SK-N-SH (cell line): ENCODE measurements around the gene LCP2. TPM values are rescaled to one million over a fixed set of nuclear protein-coding genes. Genes with fewer than 3 reads are reported as not detected.

Experiments
- CTCF ChIA-PET: fragments of 300-600, 350-600 bp; formaldehyde crosslinking; extraction: SDS; loops from one replicate; lab custom pipeline; 2021; lab: Yijun Ruan, JAX
- POLR2A ChIA-PET: fragments of 350-600 bp; sonication (Branson Sonifier 250); formaldehyde crosslinking; extraction: SDS; loops from one replicate; lab custom pipeline; 2020; ENCODE audit warnings: antibody characterized with exemption, inconsistent platforms; lab: Yijun Ruan, JAX
- DNase-seq: peaks from one replicate; pipeline ENCODE4 v3.0.0; 2012
- H2AFZ ChIP-seq: fragments of 200-600 bp; sonication (generic); 2 replicates; pipeline ENCODE4 v1.8.1; 2016; ENCODE audit warnings: antibody characterized with exemption, mild to moderate bottlenecking, low read depth
- H3F3A ChIP-seq: fragments of 200-600 bp; sonication (generic); replicated peaks from 2 replicates; pipeline ENCODE3; 2016; ENCODE audit warnings: antibody characterized with exemption, mild to moderate bottlenecking; ENCODE audit not compliant: insufficient read depth
- H3K27ac ChIP-seq, 2 experiments: fragments of 200-500 bp in 1 of 2; fragments of 200-600 bp in 1 of 2; sonication (Bioruptor generic) in 1 of 2; sonication (generic), shearing (Covaris generic) in 1 of 2; 2 replicates each; pipeline versions ENCODE4 v1.5.1 to v1.6.1; 2014 to 2016; ENCODE audit warnings: low read depth in 2 of 2, inconsistent platforms in 1 of 2, low read length in 1 of 2, mild to moderate bottlenecking in 1 of 2, mixed read lengths in 1 of 2
- H3K27me3 ChIP-seq: fragments of 200-600 bp; sonication (generic), shearing (Covaris generic); 2 replicates; pipeline ENCODE4 v1.6.1; 2016; ENCODE audit warnings: mixed run types; ENCODE audit not compliant: insufficient read depth
- H3K36me3 ChIP-seq, 2 experiments: fragments of 200-500 bp in 1 of 2; fragments of 200-600 bp in 1 of 2; sonication (Bioruptor generic) in 1 of 2; sonication (generic) in 1 of 2; replicated peaks in 1 of 2; 2 replicates each; pipeline versions ENCODE3 to v1.5.1; 2014 to 2016; ENCODE audit warnings: low read length in 1 of 2, mild to moderate bottlenecking in 1 of 2; ENCODE audit not compliant: insufficient read depth in 2 of 2, control insufficient read depth in 1 of 2
- H3K4me1 ChIP-seq, 2 experiments: fragments of 200-500 bp in 1 of 2; fragments of 200-600 bp in 1 of 2; sonication (Bioruptor generic) in 1 of 2; sonication (generic), shearing (Covaris generic) in 1 of 2; 2 replicates each; pipeline versions ENCODE4 v1.5.1 to v1.6.1; 2014 to 2016; ENCODE audit warnings: low read depth in 1 of 2, low read length in 1 of 2, mixed run types in 1 of 2; ENCODE audit not compliant: insufficient read depth in 2 of 2, control insufficient read depth in 1 of 2
- H3K4me2 ChIP-seq: fragments of 200-600 bp; sonication (generic), shearing (Covaris generic); 2 replicates; pipeline ENCODE4 v1.6.1; 2017; ENCODE audit warnings: mixed run types
- H3K4me3 ChIP-seq, 2 experiments: fragments of 200-500 bp in 1 of 2; fragments of 200-600 bp in 1 of 2; sonication (Bioruptor generic) in 1 of 2; sonication (generic), shearing (Covaris generic) in 1 of 2; 2 replicates each; pipeline versions ENCODE4 v1.5.1 to v1.8.1; 2014 to 2016; ENCODE audit warnings: low read depth in 2 of 2, inconsistent platforms in 1 of 2, low read length in 1 of 2, mild to moderate bottlenecking in 1 of 2, mixed read lengths in 1 of 2, moderate library complexity in 1 of 2
- H3K79me2 ChIP-seq: fragments of 200-600 bp; sonication (generic); 2 replicates; pipeline ENCODE4 v1.8.1; 2017; ENCODE audit warnings: mild to moderate bottlenecking; ENCODE audit not compliant: insufficient read depth
- H3K9ac ChIP-seq: fragments of 200-600 bp; sonication (generic); 2 replicates; pipeline ENCODE4 v1.6.1; 2017; ENCODE audit warnings: mixed run types
- H3K9me2 ChIP-seq: fragments of 200-600 bp; sonication (generic); 2 replicates; pipeline ENCODE4 v1.6.1; 2017; ENCODE audit warnings: mixed run types
- H3K9me3 ChIP-seq: fragments of 200-600 bp; sonication (generic); 2 replicates; pipeline ENCODE4 v1.6.1; 2017; ENCODE audit warnings: mixed run types, mild to moderate bottlenecking, moderate library complexity
- H4K20me1 ChIP-seq: fragments of 200-600 bp; sonication (generic); 2 replicates; pipeline ENCODE4 v1.6.1; 2017; ENCODE audit warnings: mild to moderate bottlenecking, mixed run types; ENCODE audit not compliant: insufficient read depth
- CHD2 ChIP-seq: fragments of 150-350 bp; IDR thresholded peaks from 2 replicates; pipeline ENCODE4 v1.6.1; 2018; ENCODE audit warnings: low read length; ENCODE audit not compliant: partially characterized antibody
- EP300 ChIP-seq, 2 experiments: IDR thresholded peaks; 2 replicates each; pipeline versions ENCODE4 v1.4.0 to v1.6.1; 2012; ENCODE audit warnings: borderline replicate concordance in 1 of 2, low read depth in 1 of 2, low read length in 1 of 2
- EZH2phosphoT487 ChIP-seq: fragments of 200-600 bp; sonication (generic); IDR thresholded peaks from 2 replicates; pipeline ENCODE4 v1.6.1; 2017; ENCODE audit warnings: low read depth, mixed run types, mild to moderate bottlenecking, antibody characterized with exemption, moderate library complexity, borderline replicate concordance
- FOSL2 ChIP-seq: IDR thresholded peaks from 2 replicates; pipeline ENCODE4 v1.4.0; 2012; ENCODE audit warnings: low read depth, mild to moderate bottlenecking, moderate library complexity, borderline replicate concordance
- FOXM1 ChIP-seq: IDR thresholded peaks from 2 replicates; pipeline ENCODE4 v1.4.0; 2012; ENCODE audit warnings: low read depth, mild to moderate bottlenecking
- MXI1 ChIP-seq: IDR thresholded peaks from 2 replicates; pipeline ENCODE4 v1.6.1; 2012; ENCODE audit warnings: mild to moderate bottlenecking, low read depth, low read length, improper control_type of control experiment
- RXRA ChIP-seq: IDR thresholded peaks from 2 replicates; pipeline ENCODE4 v1.4.0; 2012; ENCODE audit warnings: low read depth, mild to moderate bottlenecking, borderline replicate concordance
- SIN3A ChIP-seq: IDR thresholded peaks from 2 replicates; pipeline ENCODE4 v1.6.1; 2012; ENCODE audit warnings: low read depth, mild to moderate bottlenecking, low read length, moderate library complexity, borderline replicate concordance
- WGBS: methylation state at CpG from one replicate; pipeline ENCODE4 v1.1.6; 2017; ENCODE audit warnings: low lambda C conversion rate; 5-methylcytosine and 5-hydroxymethylcytosine counted together
- polyA plus RNA-seq, 3 experiments: library from polyadenylated mRNA; depleted of rRNA; stranded (reverse); fragments of >200 nt; gene quantifications; 2 replicates each; pipeline ENCODE4 v1.2.3, GENCODE V29; 2012
- TF ChIP-seq, protein P1 (sequence below): fragments of 150-350 bp; IDR thresholded peaks from 2 replicates; pipeline ENCODE4 v1.6.1; 2017; ENCODE audit warnings: antibody characterized with exemption, low read length, low read depth, borderline replicate concordance
- TF ChIP-seq, protein P2 (sequence below): IDR thresholded peaks from 2 replicates; pipeline ENCODE4 v1.4.0; 2012; ENCODE audit warnings: low read depth

The LCP2 gene
- polyA plus RNA-seq, 1 of the 3 experiments (the other 2 are of a cell fraction) = not detected

- Histone ChIP-seq H3K36me3 (no peaks in the 10 kb centered on the region), H4K20me1 (no peaks in the 10 kb centered on the region), H3K27ac (no peak overlapping the region), H3K4me1 (peaks cover 10 to 21% of the 10 kb centered on the region in 2 experiments; a peak in 3 of 4 replicates), H3K9ac (no peak overlapping the region), H2AFZ (no peak overlapping the region), H3K4me3 (no peak overlapping the region), H3K79me2 (no peaks in the 10 kb centered on the region), H3F3A (peaks cover 9% of the 10 kb centered on the region), H3K9me2 (no peaks in the 10 kb centered on the region)
- DNase-seq = no peak
- CTCF ChIA-PET = interaction anchor here (1.2 to 11.9 kb wide), 7 partner anchors 137 to 522 kb away, joined by 3 to 257 read pairs (median 4); no protein-coding TSS in a partner anchor
- WGBS = 67% methylated on average over 5 of the region's 5 CpGs
- POLR2A ChIA-PET = no interaction called here
- no peak for TF ChIP-seq EP300 (IDR thresholded peaks at IDR 0.05; ENCODE audit: borderline replicate concordance in 1 of 2, low read depth in 1 of 2, low read length in 1 of 2)
- TF ChIP-seq, all 33 proteins: peak for 0
- Histone ChIP-seq H3K4me2 (no peak overlapping the region), H3K9me3 (no peaks in the 10 kb centered on the region), H3K27me3 (no peaks in the 10 kb centered on the region)
These were observed 73.7 kb downstream of the LCP2 start for GRCh38 chr5:170223906-170224305.

GRCh38 chr5:170223360-170223759 lies 74.2 kb downstream of the LCP2 start:
- TF ChIP-seq, protein P1, sequence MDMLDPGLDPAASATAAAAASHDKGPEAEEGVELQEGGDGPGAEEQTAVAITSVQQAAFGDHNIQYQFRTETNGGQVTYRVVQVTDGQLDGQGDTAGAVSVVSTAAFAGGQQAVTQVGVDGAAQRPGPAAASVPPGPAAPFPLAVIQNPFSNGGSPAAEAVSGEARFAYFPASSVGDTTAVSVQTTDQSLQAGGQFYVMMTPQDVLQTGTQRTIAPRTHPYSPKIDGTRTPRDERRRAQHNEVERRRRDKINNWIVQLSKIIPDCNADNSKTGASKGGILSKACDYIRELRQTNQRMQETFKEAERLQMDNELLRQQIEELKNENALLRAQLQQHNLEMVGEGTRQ = no peak
- TF ChIP-seq FOXM1 = no peak
- TF ChIP-seq RXRA = no peak
- TF ChIP-seq SIN3A = no peak
- TF ChIP-seq EZH2phosphoT487 = no peak
- TF ChIP-seq CHD2 = no peak
- TF ChIP-seq MXI1 = no peak
- TF ChIP-seq, protein P2, sequence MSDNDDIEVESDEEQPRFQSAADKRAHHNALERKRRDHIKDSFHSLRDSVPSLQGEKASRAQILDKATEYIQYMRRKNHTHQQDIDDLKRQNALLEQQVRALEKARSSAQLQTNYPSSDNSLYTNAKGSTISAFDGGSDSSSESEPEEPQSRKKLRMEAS = no peak
- no peak for TF ChIP-seq FOSL2
- no peak for DNase-seq
- Histone ChIP-seq H3K27ac (no peak overlapping the region), H3K79me2 (no peaks in the 10 kb centered on the region), H3K4me3 (no peak overlapping the region), H3K36me3 (no peaks in the 10 kb centered on the region), H2AFZ (no peak overlapping the region), H3K9me3 (no peaks in the 10 kb centered on the region), H3K4me2 (no peak overlapping the region), H3F3A (peaks cover 9% of the 10 kb centered on the region), H4K20me1 (no peaks in the 10 kb centered on the region), H3K9me2 (no peaks in the 10 kb centered on the region), H3K9ac (no peak overlapping the region), H3K27me3 (no peaks in the 10 kb centered on the region), H3K4me1 (peaks cover 15 to 21% of the 10 kb centered on the region in 2 experiments; a peak in 3 of 4 replicates)
- ChIA-PET POLR2A (no interaction called here), CTCF (interaction anchor here (1.2 to 11.9 kb wide), 7 partner anchors 123 to 522 kb away, joined by 3 to 257 read pairs (median 6); partner anchors contain the start of gene INSYN2B)
